K562 (cell line): ENCODE measurements around the gene VWA7. TPM values are rescaled to one million over a fixed set of nuclear protein-coding genes. Genes with fewer than 3 reads are reported as not detected.

ENCODE experiments used
- FOXK2 ChIP-seq, 2 experiments: fragments of 450-650 bp; IDR thresholded peaks in 1 of 2; conservative IDR thresholded peaks in 1 of 2; 2 replicates each; pipeline ENCODE4 v1.6.1; 2016; ENCODE audit warnings: low read depth in 2 of 2, mild to moderate bottlenecking in 1 of 2
- NR2C2 ChIP-seq, 2 experiments: fragments of 200-800 bp in 1 of 2; sonication (Bioruptor generic) in 1 of 2; sonication (generic) in 1 of 2; formaldehyde crosslinking in 1 of 2; IDR thresholded peaks; 2 replicates each; pipeline versions ENCODE4 v1.6.1 to v1.8.0; 2016 to 2022; ENCODE audit warnings: mild to moderate bottlenecking in 1 of 2, missing compliant biosample characterization in 1 of 2, missing genetic modification characterization in 1 of 2, missing genetic modification reagents in 1 of 2
- OTX1 ChIP-seq: fragments of 450-650 bp; formaldehyde crosslinking; IDR thresholded peaks from 2 replicates; pipeline ENCODE4 v1.4.0; 2022; ENCODE audit warnings: mild to moderate bottlenecking
- PHB ChIP-seq: fragments of 250-450 bp; sonication (Bioruptor Pico); IDR thresholded peaks from 2 replicates; pipeline ENCODE4 v1.5.0; 2021
- RAD21 ChIP-seq, 2 experiments: fragments of 250-450 bp in 1 of 2; fragments of 450-650 bp in 1 of 2; sonication (Bioruptor Pico) in 1 of 2; formaldehyde crosslinking in 1 of 2; IDR thresholded peaks in 1 of 2; conservative IDR thresholded peaks in 1 of 2; 2 replicates each; pipeline versions ENCODE4 v1.4.0 to v1.8.0; 2020 to 2022; ENCODE audit warnings: mild to moderate bottlenecking in 2 of 2, moderate library complexity in 1 of 2
- RFX5 ChIP-seq: IDR thresholded peaks from 2 replicates; pipeline ENCODE4 v1.6.1; 2011; ENCODE audit warnings: low read depth, mild to moderate bottlenecking, improper control_type of control experiment, low read length
- SNRNP70 ChIP-seq: fragments of 200-400 bp; formaldehyde crosslinking; optimal IDR thresholded peaks from 2 replicates; pipeline ENCODE3; 2017; ENCODE audit warnings: low read depth, low read length
- polyA plus RNA-seq, 8 experiments: library from polyadenylated mRNA; depleted of rRNA in 4 of 8; stranded (reverse) in 5 of 8; unstranded in 3 of 8; fragments of >200 nt; fragmentation: Nextera tagmentation in 2 of 8; fragmentation: Illumina TruSeq in 1 of 8; extraction: Ambion mirVana in 2 of 8; extraction: Trizol in 1 of 8; gene quantifications; 2 replicates each; pipeline versions ENCODE4 v1.2.1 to v1.2.3, GENCODE V29; 2011 to 2014; ENCODE audit warnings: inconsistent platforms in 1 of 8, missing spikeins in 1 of 8
- total RNA-seq, 7 experiments: library from RNA; depleted of rRNA in 6 of 7; stranded (reverse); fragments of >200 nt in 6 of 7; fragmentation: Illumina TruSeq in 2 of 7; extraction: Trizol in 2 of 7; gene quantifications; 2 replicates each; pipeline versions ENCODE4 v1.2.1 to v1.2.3, GENCODE V29; 2011 to 2021; ENCODE audit warnings: low replicate concordance in 1 of 7
- TF ChIP-seq, protein P1 (sequence below), 2 experiments: IDR thresholded peaks; 2 replicates each; pipeline ENCODE4 v1.6.1; 2012; ENCODE audit warnings: improper control_type of control experiment in 2 of 2, low read depth in 2 of 2, low read length in 2 of 2, borderline replicate concordance in 1 of 2
- TF ChIP-seq, protein P2 (sequence below): fragments of 450-650 bp; IDR thresholded peaks from 2 replicates; pipeline ENCODE4 v1.6.1; 2016; ENCODE audit warnings: antibody characterized with exemption
- TF ChIP-seq, protein P3 (sequence below): fragments of 450-650 bp; formaldehyde crosslinking; IDR thresholded peaks from 2 replicates; pipeline ENCODE4 v1.4.0; 2020; ENCODE audit warnings: mild to moderate bottlenecking

Gene VWA7
- total and polyA plus RNA-seq, 9 of the 15 experiments (the other 6 are each of a cell fraction or from before 2014, with no cell fraction given), result 0.18 to 2.9 (median 0.95) TPM

DNA sequence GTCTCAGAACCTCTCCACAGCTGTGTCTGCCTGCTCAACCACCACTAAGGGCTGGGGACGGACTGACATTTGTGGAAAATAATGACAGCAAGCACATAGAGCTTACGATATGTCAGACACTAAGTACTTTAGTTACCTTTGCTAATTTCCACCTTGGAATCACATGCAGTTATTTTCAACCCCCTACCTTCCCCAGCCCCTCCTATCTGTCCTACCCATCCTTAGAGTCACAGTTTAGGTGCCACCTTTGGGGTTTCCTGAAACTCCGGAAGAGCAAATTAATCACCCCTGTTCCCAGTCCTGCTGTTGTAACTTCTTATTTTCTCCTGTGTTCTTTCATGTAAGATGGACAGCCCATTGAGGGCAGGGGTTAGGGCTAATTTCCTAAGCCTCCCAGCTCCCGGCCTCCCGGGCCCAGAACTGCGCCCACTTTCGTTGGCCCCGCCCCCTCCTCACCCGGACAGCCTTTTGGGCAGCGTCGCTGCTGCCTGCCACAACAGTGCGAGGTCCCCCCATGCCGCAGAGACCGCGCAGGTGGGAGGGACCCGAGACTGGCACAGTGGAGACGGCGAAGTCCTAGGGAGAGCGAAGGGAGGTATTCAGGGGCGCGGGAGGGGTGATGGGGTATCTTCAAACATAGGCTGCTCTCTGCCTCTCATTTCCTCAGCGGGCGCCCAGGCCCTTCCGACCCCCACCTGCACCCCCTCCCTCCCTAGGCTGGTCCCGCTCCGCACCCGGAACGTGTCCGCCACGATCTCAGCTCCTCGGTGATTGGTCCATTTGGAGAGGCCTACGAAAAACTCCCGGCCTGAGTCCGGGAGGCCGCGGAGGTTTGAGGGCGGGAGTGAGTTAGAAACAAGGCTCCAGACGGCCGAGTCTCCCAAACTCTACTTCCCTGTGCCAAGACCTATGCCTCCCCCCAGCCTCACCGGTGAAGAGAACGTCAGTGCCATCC is 49.1 kb downstream of the VWA7 start (continued):
- TF ChIP-seq NR2C2 (CRISPR knock-in tag; IDR thresholded peaks at IDR 0.05) (peak; percentile 65; the same call in 1 of the 2 replicates), NR2C2 (tag; IDR thresholded peaks at IDR 0.05) (no peak), PHB (CRISPR knock-in tag) (no peak), RFX5 (no peak), RAD21 (CRISPR knock-in tag; conservative IDR thresholded peaks at IDR 0.05 in 1 of 2, IDR thresholded peaks at IDR 0.05 in 1 of 2) (no peak; a peak in 1 of 4 replicates), SNRNP70 (peak; percentile 1), FOXK2 (conservative IDR thresholded peaks at IDR 0.05 in 1 of 2, IDR thresholded peaks at IDR 0.05 in 1 of 2; ENCODE audit: low read depth in 2 of 2) (no peak), OTX1 (CRISPR knock-in tag) (no peak)
- TF ChIP-seq, protein P1, sequence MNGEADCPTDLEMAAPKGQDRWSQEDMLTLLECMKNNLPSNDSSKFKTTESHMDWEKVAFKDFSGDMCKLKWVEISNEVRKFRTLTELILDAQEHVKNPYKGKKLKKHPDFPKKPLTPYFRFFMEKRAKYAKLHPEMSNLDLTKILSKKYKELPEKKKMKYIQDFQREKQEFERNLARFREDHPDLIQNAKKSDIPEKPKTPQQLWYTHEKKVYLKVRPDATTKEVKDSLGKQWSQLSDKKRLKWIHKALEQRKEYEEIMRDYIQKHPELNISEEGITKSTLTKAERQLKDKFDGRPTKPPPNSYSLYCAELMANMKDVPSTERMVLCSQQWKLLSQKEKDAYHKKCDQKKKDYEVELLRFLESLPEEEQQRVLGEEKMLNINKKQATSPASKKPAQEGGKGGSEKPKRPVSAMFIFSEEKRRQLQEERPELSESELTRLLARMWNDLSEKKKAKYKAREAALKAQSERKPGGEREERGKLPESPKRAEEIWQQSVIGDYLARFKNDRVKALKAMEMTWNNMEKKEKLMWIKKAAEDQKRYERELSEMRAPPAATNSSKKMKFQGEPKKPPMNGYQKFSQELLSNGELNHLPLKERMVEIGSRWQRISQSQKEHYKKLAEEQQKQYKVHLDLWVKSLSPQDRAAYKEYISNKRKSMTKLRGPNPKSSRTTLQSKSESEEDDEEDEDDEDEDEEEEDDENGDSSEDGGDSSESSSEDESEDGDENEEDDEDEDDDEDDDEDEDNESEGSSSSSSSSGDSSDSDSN (IDR thresholded peaks at IDR 0.05; ENCODE audit: borderline replicate concordance in 1 of 2, low read depth in 2 of 2, low read length in 2 of 2), result no peak
- TF ChIP-seq, protein P2, sequence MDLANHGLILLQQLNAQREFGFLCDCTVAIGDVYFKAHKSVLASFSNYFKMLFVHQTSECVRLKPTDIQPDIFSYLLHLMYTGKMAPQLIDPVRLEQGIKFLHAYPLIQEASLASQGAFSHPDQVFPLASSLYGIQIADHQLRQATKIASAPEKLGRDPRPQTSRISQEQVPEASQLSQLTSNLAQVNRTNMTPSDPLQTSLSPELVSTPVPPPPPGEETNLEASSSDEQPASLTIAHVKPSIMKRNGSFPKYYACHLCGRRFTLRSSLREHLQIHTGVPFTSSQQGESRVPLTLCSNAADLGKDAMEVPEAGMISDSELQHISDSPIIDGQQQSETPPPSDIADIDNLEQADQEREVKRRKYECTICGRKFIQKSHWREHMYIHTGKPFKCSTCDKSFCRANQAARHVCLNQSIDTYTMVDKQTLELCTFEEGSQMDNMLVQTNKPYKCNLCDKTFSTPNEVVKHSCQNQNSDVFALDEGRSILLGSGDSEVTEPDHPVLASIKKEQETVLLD, result no peak
- TF ChIP-seq, protein P3, sequence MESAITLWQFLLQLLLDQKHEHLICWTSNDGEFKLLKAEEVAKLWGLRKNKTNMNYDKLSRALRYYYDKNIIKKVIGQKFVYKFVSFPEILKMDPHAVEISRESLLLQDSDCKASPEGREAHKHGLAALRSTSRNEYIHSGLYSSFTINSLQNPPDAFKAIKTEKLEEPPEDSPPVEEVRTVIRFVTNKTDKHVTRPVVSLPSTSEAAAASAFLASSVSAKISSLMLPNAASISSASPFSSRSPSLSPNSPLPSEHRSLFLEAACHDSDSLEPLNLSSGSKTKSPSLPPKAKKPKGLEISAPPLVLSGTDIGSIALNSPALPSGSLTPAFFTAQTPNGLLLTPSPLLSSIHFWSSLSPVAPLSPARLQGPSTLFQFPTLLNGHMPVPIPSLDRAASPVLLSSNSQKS (CRISPR knock-in tag), result no peak
